Ovary (tissue), 9 donors: ENCODE data around the gene NKD2. TPM values are rescaled to one million over a fixed set of nuclear protein-coding genes. Genes with fewer than 3 reads are reported as not detected.

Experiments
- DNase-seq, 5 donors: peaks; one replicate each; pipeline ENCODE4 v3.0.0-alpha.2; 2019 to 2020
- H3K27ac ChIP-seq, 2 donors: fragments of 200-600 bp; one replicate each; pipeline versions ENCODE4 v1.5.1 to v1.8.0; 2019 to 2022
- H3K27me3 ChIP-seq: fragments of 200-600 bp; one replicate; pipeline ENCODE4 v1.8.0; 2022
- H3K36me3 ChIP-seq: fragments of 200-600 bp; sonication (generic); one replicate; pipeline ENCODE4 v1.5.1; 2019
- H3K4me1 ChIP-seq: one replicate; pipeline ENCODE4 v1.8.1; 2013; ENCODE audit warnings: mild to moderate bottlenecking, moderate library complexity; ENCODE audit not compliant: insufficient read depth
- H3K4me3 ChIP-seq: fragments of 200-600 bp; sonication (generic); one replicate; pipeline ENCODE4 v1.5.1; 2017
- H3K9me3 ChIP-seq, 2 donors: fragments of 200-600 bp in 1 of 2; sonication (generic) in 1 of 2; one replicate each; pipeline versions ENCODE4 v1.5.1 to v1.8.1; 2013 to 2019; ENCODE audit warnings: mild to moderate bottlenecking in 1 of 2, moderate library complexity in 1 of 2
- EP300 ChIP-seq: sonication (generic); formaldehyde crosslinking; IDR thresholded peaks from one replicate; pipeline ENCODE4 v1.6.1; 2017; ENCODE audit warnings: antibody characterized with exemption
- POLR2A ChIP-seq: fragments of 450-650 bp; IDR thresholded peaks from one replicate; pipeline ENCODE4 v1.6.1; 2017; ENCODE audit warnings: antibody characterized with exemption, mild to moderate bottlenecking, moderate library complexity
- WGBS, 3 donors: extraction: QIAGEN DNeasy Blood & Tissue Kit in 1 of 3; methylation state at CpG; one replicate each; pipeline versions ENCODE4 v1.1.5 to v1.1.7; 2013 to 2017; 5-methylcytosine and 5-hydroxymethylcytosine counted together
- intact Hi-C, 4 donors: fragments of 100-400 bp; cut with DNase I; formaldehyde crosslinking; loops; one replicate each; pipeline versions ENCODE4 v1.11.0 to v1.15.1; 2022 to 2023
- polyA plus RNA-seq, 2 donors: library from polyadenylated mRNA; stranded (reverse); fragments of 200-250 nt in 1 of 2; fragments of 350-450 nt in 1 of 2; fragmentation: Illumina TruSeq in 1 of 2; extraction: RNeasy Lipid Tissue Mini Kit (QIAGEN cat#74804) in 1 of 2; gene quantifications; one replicate each; pipeline ENCODE4 v1.2.3, GENCODE V29; 2013 to 2014
- total RNA-seq, 7 donors: library from RNA; depleted of rRNA in 2 of 7; stranded (reverse); fragments of >200 nt in 2 of 7; fragmentation: NEBNext Ultra II Directional in 3 of 7; extraction: Animal tissue kit (Norgen Biotek cat#: 25700) in 3 of 7; gene quantifications; one replicate each; pipeline versions ENCODE4 v1.1.0 to v1.2.4, GENCODE V29; 2016 to 2023
- TF ChIP-seq, protein P1 (sequence below), 3 donors: fragments of 450-650 bp in 2 of 3; fragments of 200-600 bp in 1 of 3; IDR thresholded peaks; one replicate each; pipeline versions ENCODE4 v1.5.1 to v1.8.0; 2016 to 2022; ENCODE audit warnings: antibody characterized with exemption in 3 of 3, mild to moderate bottlenecking in 1 of 3
- donor health status: DM: no; HTN: no; CAD: no; lungs with moderate emphysema.
- donor health status: DM: no; HTN: no; CAD: no.
- donor health status: Bipolar disorder and iron deficiency.
- donor health status: DM: yes; HTN: yes; CAD: no.
- donor health status: DM: no; HTN: no; CAD: no.
- donor health status: DM: yes; HTN: yes; CAD: no.

NKD2 gene
- total and polyA plus RNA-seq, 9 donors: 0.33 to 17.2 (median 1.4) TPM; not detected in 1

DNA sequence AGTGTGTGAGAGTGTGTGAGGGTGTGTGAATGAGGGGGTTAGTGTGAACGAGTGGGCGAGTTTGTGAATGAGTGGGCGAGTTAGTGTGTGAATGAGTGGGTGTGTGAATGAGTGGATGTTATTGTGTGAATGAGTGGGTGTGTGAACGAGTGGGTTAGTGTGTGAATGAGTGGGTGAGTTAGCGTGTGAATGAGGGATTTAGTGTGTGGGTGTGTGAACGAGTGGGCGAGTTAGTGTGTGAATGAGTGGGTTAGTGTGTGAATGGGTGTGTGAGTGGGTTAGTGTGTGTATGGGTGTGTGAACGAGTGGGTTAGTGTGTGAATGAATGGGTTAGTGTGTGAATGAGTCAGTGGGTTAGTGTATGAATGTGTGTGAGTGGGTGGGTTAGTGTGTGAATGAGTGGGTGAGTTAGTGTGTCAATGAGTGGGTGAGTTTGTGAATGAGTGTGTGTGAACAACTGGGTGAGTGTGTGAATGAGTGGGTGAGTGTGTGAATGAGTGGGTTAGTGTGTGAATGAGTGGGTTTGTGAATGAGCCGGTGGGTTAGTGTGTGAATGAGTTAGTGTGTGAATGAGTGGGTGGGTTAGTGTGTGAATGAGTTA is 37.5 kb downstream of the NKD2 start:
- intact Hi-C loops: no loop called here
- WGBS, 3 donors: 86% methylated on average over 9 of the region's 9 CpGs
- Histone ChIP-seq H3K36me3 (no peaks in the 10 kb centered on the region), H3K27ac (no peak overlapping the region), H3K9me3 (no peaks in the 10 kb centered on the region), H3K4me1 (no peaks in the 10 kb centered on the region), H3K27me3 (no peaks in the 10 kb centered on the region), H3K4me3 (no peak overlapping the region)
- TF ChIP-seq, protein P1, sequence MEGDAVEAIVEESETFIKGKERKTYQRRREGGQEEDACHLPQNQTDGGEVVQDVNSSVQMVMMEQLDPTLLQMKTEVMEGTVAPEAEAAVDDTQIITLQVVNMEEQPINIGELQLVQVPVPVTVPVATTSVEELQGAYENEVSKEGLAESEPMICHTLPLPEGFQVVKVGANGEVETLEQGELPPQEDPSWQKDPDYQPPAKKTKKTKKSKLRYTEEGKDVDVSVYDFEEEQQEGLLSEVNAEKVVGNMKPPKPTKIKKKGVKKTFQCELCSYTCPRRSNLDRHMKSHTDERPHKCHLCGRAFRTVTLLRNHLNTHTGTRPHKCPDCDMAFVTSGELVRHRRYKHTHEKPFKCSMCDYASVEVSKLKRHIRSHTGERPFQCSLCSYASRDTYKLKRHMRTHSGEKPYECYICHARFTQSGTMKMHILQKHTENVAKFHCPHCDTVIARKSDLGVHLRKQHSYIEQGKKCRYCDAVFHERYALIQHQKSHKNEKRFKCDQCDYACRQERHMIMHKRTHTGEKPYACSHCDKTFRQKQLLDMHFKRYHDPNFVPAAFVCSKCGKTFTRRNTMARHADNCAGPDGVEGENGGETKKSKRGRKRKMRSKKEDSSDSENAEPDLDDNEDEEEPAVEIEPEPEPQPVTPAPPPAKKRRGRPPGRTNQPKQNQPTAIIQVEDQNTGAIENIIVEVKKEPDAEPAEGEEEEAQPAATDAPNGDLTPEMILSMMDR (IDR thresholded peaks at IDR 0.05): no peak
- TF ChIP-seq EP300 (no peak), POLR2A (no peak)
- DNase-seq: no peak

DNA sequence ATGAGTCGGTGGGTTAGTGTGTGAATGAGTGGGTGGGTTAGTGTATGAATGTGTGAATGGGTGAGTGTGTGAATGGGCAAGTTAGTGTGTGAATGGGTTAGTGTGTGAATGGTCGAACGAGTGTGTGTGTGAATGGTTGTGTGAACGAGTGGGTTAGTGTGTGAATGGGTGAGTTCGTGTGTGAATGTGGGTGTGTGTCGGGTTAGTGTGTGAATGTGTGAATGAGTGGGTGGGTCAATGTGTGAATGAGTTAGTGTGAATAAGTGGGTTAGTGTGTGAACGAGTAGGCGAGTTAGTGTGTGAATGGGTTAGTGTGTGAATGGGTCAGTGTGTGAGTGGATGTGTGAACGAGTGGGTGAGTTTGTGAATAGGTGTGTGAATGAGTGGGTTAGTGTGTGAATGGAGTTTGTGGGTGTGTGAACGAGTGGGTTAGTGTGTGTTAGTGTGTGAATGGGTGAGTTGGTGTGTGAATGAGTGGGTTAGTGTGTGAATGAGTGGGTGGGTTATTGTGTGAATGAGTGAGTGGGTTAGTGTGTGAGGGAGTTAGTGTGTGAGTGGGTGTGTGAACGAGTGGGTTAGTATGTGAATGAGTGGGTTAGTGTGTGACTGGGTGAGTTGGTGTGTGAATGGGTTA is 38.8 kb downstream of the NKD2 start:
- Histone ChIP-seq H3K4me3 (no peak overlapping the region), H3K36me3 (no peaks in the 10 kb centered on the region), H3K27me3 (no peaks in the 10 kb centered on the region), H3K9me3 (no peaks in the 10 kb centered on the region), H3K27ac (no peak overlapping the region), H3K4me1 (no peaks in the 10 kb centered on the region)
- intact Hi-C loops: no loop called here
- no peak for DNase-seq
- TF ChIP-seq, protein P1 (IDR thresholded peaks at IDR 0.05): no peak
- no peak for TF ChIP-seq EP300
- no peak for TF ChIP-seq POLR2A
- WGBS, 3 donors: 85 to 89% (median 88%) methylated on average over 11 of the region's 11 CpGs

DNA sequence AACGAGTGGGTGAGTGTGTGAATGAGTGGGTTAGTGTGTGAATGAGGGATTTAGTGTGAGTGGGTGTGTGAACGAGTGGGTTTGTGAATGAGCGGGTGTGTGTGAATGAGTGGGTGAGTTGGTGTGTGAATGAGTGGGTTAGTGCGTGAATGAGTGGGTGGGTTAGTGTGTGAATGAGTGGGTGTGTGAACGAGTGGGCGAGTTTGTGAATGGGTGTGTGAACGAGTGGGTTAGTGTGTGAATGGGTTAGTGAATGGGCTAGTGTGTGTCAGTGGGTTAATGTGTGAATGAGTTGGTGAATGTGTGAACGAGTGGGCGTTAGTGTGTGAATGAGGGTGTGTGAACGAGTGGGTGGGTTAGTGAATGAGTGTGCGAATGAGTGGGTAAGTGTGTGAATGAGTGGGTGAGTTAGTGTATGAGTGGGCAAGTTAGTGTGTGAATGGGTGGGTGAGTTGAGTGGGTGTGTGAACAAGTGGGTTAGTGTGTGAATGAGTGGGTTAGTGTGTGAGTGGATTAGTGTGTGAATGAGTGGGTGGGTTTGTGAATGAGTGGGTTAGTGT is 39.6 kb downstream of the NKD2 start:
- TF ChIP-seq EP300 (no peak), POLR2A (no peak)
- TF ChIP-seq, protein P1 (IDR thresholded peaks at IDR 0.05): no peak
- Histone ChIP-seq H3K27me3 (no peaks in the 10 kb centered on the region), H3K36me3 (no peaks in the 10 kb centered on the region), H3K4me3 (no peak overlapping the region), H3K4me1 (no peaks in the 10 kb centered on the region), H3K9me3 (no peaks in the 10 kb centered on the region), H3K27ac (no peak overlapping the region)
- 79 to 87% (median 83%) methylated on average over 11 of the region's 11 CpGs for WGBS, 3 donors
- no peak for DNase-seq
- intact Hi-C loops: no loop called here

DNA sequence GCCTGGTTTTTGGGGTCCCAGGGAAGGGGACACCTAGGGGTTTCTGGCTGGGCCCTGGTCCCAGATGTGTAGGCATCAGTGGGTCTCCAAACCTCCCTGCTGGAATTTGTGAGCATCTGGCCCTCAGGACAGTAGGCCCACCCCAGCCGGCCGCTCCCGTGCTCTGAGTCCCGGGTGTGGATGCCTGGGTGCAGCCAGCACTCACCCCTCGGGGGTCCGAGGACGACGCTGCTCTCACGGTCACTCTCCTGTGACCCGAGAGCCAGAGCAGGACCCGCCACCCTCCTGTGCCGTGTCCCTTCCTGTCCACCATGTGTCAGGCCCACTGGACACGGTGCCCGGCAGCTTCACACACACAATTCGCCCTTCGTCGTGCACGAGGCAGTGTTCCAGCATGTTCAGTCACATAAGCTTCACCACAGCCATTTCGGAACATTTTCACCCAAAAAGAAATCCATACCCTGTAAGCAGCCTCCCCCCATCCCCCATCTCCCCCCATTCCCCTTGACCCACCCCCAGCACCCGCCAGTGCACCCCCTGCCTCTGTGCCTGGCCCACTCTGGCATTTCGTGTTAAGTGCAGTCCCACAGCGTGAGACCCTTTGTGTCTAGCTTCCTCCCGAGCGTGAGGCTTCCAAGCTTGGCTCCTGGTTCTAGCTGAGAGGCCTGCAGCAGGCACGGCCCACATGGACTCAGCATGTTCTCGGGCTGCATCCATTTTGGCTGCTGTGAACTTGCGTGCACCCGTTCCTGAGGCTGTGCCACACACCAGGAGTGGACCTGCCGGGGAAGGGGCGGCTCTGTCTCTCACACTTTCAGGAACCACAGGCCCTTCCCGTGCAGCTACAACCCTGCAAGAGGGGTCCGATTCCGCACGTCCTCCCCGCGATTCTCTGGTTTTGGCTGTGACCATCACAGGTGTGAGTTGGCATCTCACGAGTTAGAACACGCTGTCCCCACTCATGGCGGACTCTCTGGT is 40.5 kb downstream of the NKD2 start:
- DNase-seq: peak in 1 of 5 donors; percentile 13
- TF ChIP-seq, protein P1 (IDR thresholded peaks at IDR 0.05): no peak
- TF ChIP-seq EP300 (no peak), POLR2A (no peak)
- no peak overlapping the region for H3K27ac ChIP-seq
- intact Hi-C loops: no loop called here
- 80 to 85% (median 80%) methylated on average over 39 of the region's 39 CpGs for WGBS, 3 donors
- H3K4me3 ChIP-seq: no peak overlapping the region
- no peaks in the 10 kb centered on the region for H3K36me3 ChIP-seq
- no peaks in the 10 kb centered on the region for H3K9me3 ChIP-seq
- H3K4me1 ChIP-seq: no peaks in the 10 kb centered on the region
- no peaks in the 10 kb centered on the region for H3K27me3 ChIP-seq
